Thyroid gland (tissue), 4 donors: Measurements from ENCODE around the gene CDX1. TPM values are rescaled to one million over a fixed set of nuclear protein-coding genes. Genes with fewer than 3 reads are reported as not detected.
"Not testable (repeated sequence)": the region's sequence is repeated elsewhere in the genome, so short reads cannot be mapped to it uniquely, and the experiment has no call there.

Experiments used
- DNase-seq, 2 donors: peaks; one replicate each; pipeline ENCODE4 v3.0.0-alpha.2; 2019
- H3K27ac ChIP-seq, 3 donors: fragments of 200-600 bp; sonication (generic); 1 replicate in 2 of 3; 2 replicates in 1 of 3; pipeline ENCODE4 v1.5.1; 2016 to 2019; ENCODE audit warnings: mild to moderate bottlenecking in 1 of 3, moderate library complexity in 1 of 3
- H3K27me3 ChIP-seq: fragments of 200-600 bp; sonication (generic); one replicate; pipeline ENCODE4 v1.5.1; 2019
- H3K36me3 ChIP-seq, 2 donors: fragments of 200-600 bp; sonication (generic); one replicate each; pipeline ENCODE4 v1.5.1; 2016 to 2019
- H3K4me1 ChIP-seq, 2 donors: fragments of 200-600 bp; sonication (generic); one replicate each; pipeline ENCODE4 v1.5.1; 2017 to 2019
- H3K4me3 ChIP-seq, 3 donors: fragments of 200-600 bp; sonication (generic); replicated peaks in 1 of 3; 1 replicate in 2 of 3; 2 replicates in 1 of 3; pipeline ENCODE4 v1.5.1; 2016; ENCODE audit warnings: mild to moderate bottlenecking in 1 of 3
- H3K9me3 ChIP-seq: fragments of 200-600 bp; sonication (generic); one replicate; pipeline ENCODE4 v1.5.1; 2017
- POLR2A ChIP-seq, 2 donors: fragments of 450-650 bp; IDR thresholded peaks; one replicate each; pipeline ENCODE4 v1.6.1; 2017; ENCODE audit warnings: antibody characterized with exemption in 2 of 2, mild to moderate bottlenecking in 2 of 2, moderate library complexity in 1 of 2
- WGBS, 2 donors: methylation state at CpG; one replicate each; pipeline ENCODE4 v1.1.5; 2017; 5-methylcytosine and 5-hydroxymethylcytosine counted together
- intact Hi-C: fragments of 100-400 bp; cut with DNase I; formaldehyde crosslinking; loops from one replicate; pipeline ENCODE4 v1.15.1; 2023
- total RNA-seq, 4 donors: library from RNA; depleted of rRNA; stranded (reverse); fragments of >200 nt; gene quantifications; one replicate each; pipeline ENCODE4 v1.2.3, GENCODE V29; 2016
- TF ChIP-seq, protein P1 (sequence below), 6 experiments: fragments of 200-600 bp in 3 of 6; fragments of 450-650 bp in 3 of 6; sonication (generic) in 3 of 6; IDR thresholded peaks; one replicate each; pipeline ENCODE4 v1.5.1; 2016 to 2019; ENCODE audit warnings: antibody characterized with exemption in 6 of 6, mild to moderate bottlenecking in 2 of 6, inconsistent platforms in 1 of 6, moderate library complexity in 1 of 6

The CDX1 gene
- total RNA-seq, 4 donors from 2014 or later: not detected

GRCh38 chr5:150229571-150229970 lies 63.0 kb downstream of the CDX1 start:
- intact Hi-C loops: no loop called here
- Histone ChIP-seq H3K9me3 (no peaks in the 10 kb centered on the region), H3K4me3 (no peak overlapping the region), H3K4me1 (no peaks in the 10 kb centered on the region), H3K27me3 (no peaks in the 10 kb centered on the region), H3K36me3 (no peaks in the 10 kb centered on the region), H3K27ac (no peak overlapping the region)
- DNase-seq: no peak
- TF ChIP-seq, protein P1, sequence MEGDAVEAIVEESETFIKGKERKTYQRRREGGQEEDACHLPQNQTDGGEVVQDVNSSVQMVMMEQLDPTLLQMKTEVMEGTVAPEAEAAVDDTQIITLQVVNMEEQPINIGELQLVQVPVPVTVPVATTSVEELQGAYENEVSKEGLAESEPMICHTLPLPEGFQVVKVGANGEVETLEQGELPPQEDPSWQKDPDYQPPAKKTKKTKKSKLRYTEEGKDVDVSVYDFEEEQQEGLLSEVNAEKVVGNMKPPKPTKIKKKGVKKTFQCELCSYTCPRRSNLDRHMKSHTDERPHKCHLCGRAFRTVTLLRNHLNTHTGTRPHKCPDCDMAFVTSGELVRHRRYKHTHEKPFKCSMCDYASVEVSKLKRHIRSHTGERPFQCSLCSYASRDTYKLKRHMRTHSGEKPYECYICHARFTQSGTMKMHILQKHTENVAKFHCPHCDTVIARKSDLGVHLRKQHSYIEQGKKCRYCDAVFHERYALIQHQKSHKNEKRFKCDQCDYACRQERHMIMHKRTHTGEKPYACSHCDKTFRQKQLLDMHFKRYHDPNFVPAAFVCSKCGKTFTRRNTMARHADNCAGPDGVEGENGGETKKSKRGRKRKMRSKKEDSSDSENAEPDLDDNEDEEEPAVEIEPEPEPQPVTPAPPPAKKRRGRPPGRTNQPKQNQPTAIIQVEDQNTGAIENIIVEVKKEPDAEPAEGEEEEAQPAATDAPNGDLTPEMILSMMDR (IDR thresholded peaks at IDR 0.05): no peak
- no peak for TF ChIP-seq POLR2A (IDR thresholded peaks at IDR 0.05)
- WGBS, 2 donors: 70 to 72% methylated on average over 3 of the region's 3 CpGs

- Histone ChIP-seq H3K4me3 (no peak overlapping the region), H3K4me1 (no peaks in the 10 kb centered on the region), H3K36me3 (no peaks in the 10 kb centered on the region), H3K9me3 (no peaks in the 10 kb centered on the region), H3K27me3 (no peaks in the 10 kb centered on the region), H3K27ac (no peak overlapping the region)
- 94% methylated on average over 6 to 7 of the region's 7 CpGs for WGBS, 2 donors
- intact Hi-C loops: no loop called here
- no peak for DNase-seq
- TF ChIP-seq POLR2A (IDR thresholded peaks at IDR 0.05): no peak
- TF ChIP-seq, protein P1 (IDR thresholded peaks at IDR 0.05): no peak
Measured at GRCh38 chr5:150230842-150231241, 64.3 kb downstream of the CDX1 start.

DNA sequence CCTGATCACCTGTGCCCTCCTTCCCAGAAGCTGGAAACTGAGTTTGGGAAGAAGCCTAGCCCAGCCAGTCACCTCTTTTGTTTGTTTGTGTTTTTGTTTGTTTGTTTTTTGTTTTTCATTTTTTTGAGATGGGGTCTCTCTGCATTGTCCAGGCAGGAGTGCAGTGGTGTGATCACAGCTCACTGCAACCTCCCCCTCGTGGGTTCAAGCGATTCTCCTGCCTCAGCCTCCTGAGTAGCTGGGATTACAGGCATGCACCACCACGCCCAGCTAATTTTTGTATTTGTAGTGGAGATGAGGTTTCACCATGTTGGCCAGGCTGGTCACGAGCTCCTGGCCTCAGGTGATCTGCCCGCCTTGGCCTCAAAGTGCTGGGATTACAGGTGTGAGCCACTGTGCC lies 67.1 kb downstream of the CDX1 start:
- H3K27ac ChIP-seq, intact Hi-C loops: not testable (repeated sequence)
- WGBS, 2 donors: 95 to 97% methylated on average over 5 of the region's 5 CpGs

More for the DNA sequence above, 67.1 kb downstream of the CDX1 start:
- H3K4me3 ChIP-seq, H3K36me3 ChIP-seq, H3K27me3 ChIP-seq, H3K4me1 ChIP-seq, DNase-seq, H3K9me3 ChIP-seq: not testable (repeated sequence)

Other genes starting within 250 kb of the CDX1 start
- not detected for gene PDE6A, start 222.0 kb upstream of the CDX1 start, total RNA-seq
- gene SLC26A2, start 206.0 kb upstream of the CDX1 start, total RNA-seq: 10 to 100 TPM; 10.1 to 13.6 (median 12.8) TPM
- 1 to 10 TPM; 6.4 to 7.9 (median 6.7) TPM for gene TIGD6, start 166.1 kb upstream of the CDX1 start, total RNA-seq
- gene HMGXB3, start 166.0 kb upstream of the CDX1 start, total RNA-seq: 10 to 100 TPM; 35.5 to 70.2 (median 41.1) TPM
- 10 to 100 TPM in 3 of 4 donors, 1 to 10 TPM in 1; 9.1 to 14.1 (median 11.4) TPM for gene CSF1R, start 80.2 kb upstream of the CDX1 start, total RNA-seq
- gene PDGFRB, start 10.9 kb upstream of the CDX1 start, total RNA-seq: 100 to 1,000 TPM in 2 of 4 donors, 10 to 100 TPM in 2; 47.3 to 108 (median 84.8) TPM
- gene SLC6A7, start 23.3 kb downstream of the CDX1 start, total RNA-seq: not detected
- not detected for gene CAMK2A, start 123.0 kb downstream of the CDX1 start, total RNA-seq
- under 1 TPM in 2 of 4 donors, not detected in 2; 0.22 to 0.67 TPM for gene ARSI, start 136.1 kb downstream of the CDX1 start, total RNA-seq
- gene TCOF1, start 190.9 kb downstream of the CDX1 start, total RNA-seq: 10 to 100 TPM; 20.7 to 28.0 (median 25.3) TPM
- gene CD74, start 246.1 kb downstream of the CDX1 start, total RNA-seq: 100 to 1,000 TPM; 287 to 675 (median 493) TPM